HFF-Myc (cell line): ENCODE data around the gene OPHN1.

Source experiments
- DNase-seq: peaks from one replicate; pipeline ENCODE4 v3.0.0-alpha.2; 2011; ENCODE audit warnings: low read depth; ENCODE audit errors: extremely low read depth
- H3K4me3 ChIP-seq: replicated peaks from 2 replicates; pipeline ENCODE4 v1.5.1; 2011; ENCODE audit warnings: low read depth, mild to moderate bottlenecking, control low read depth, low read length
- TF ChIP-seq, protein P1 (sequence below): IDR thresholded peaks from 2 replicates; pipeline ENCODE4 v1.5.1; 2012; ENCODE audit warnings: mild to moderate bottlenecking, low read depth, low read length, control low read depth; ENCODE audit errors: missing control alignments

Gene OPHN1

DNA sequence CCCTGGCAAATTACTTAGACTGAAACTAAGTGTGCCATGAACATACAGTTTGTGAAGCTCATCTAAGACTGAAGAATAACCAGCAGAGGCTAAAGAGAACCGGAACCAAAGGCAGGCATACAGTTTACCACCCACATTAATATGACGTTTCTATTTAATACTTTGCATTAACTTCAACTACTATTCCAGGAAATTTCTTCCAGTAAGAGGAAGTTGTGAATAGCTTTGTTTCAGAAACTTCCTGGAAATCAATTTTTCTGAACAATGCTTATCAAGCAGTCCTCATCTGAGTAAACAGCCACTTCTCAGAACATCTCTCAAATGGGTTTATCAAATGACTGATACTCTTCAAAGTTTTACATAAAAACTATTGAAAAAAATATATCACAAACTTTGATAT, 252.7 kb downstream of the OPHN1 start:
- TF ChIP-seq, protein P1, sequence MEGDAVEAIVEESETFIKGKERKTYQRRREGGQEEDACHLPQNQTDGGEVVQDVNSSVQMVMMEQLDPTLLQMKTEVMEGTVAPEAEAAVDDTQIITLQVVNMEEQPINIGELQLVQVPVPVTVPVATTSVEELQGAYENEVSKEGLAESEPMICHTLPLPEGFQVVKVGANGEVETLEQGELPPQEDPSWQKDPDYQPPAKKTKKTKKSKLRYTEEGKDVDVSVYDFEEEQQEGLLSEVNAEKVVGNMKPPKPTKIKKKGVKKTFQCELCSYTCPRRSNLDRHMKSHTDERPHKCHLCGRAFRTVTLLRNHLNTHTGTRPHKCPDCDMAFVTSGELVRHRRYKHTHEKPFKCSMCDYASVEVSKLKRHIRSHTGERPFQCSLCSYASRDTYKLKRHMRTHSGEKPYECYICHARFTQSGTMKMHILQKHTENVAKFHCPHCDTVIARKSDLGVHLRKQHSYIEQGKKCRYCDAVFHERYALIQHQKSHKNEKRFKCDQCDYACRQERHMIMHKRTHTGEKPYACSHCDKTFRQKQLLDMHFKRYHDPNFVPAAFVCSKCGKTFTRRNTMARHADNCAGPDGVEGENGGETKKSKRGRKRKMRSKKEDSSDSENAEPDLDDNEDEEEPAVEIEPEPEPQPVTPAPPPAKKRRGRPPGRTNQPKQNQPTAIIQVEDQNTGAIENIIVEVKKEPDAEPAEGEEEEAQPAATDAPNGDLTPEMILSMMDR: no peak
- DNase-seq: no peak
- no peak overlapping the region for H3K4me3 ChIP-seq

DNA sequence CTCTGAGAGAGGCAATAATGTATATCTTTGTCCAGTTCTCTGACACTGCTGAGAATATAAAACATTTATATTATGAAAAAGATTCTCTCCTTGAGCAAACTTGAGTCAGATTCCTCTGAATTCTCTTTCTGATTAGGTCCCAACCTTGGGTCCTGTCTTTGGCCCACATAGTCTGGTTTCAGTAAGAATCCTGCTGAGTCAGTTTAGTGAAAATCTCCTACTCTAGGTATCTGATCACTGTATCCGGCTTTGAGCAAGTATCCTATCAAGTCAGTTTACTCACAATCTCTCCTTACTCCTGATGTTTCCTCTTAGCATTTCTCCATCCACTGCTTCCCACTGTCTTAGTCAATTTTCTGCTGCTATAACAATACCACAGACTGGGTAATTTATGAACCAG, 253.9 kb downstream of the OPHN1 start:
- no peak for DNase-seq
- TF ChIP-seq, protein P1: no peak

DNA sequence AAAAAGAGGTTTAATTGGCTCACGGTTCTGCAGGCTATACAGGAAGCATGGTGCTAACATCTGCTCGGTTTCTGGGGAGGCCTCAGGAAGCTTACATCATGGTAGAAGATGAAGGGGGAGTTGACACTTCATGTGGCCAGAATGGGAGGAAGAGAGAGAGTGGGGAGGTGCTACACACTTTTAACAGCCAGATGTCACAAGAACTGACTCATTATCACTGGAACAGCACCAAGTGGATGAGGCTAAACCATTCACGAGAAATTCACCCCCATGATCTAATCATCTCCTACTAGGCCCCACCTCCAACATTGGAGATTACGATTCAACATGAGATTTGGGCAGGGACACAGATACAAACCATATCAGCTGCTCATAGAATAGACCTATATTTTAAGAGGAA, 255.8 kb downstream of the OPHN1 start:
- no peak for DNase-seq
- no peak overlapping the region for H3K4me3 ChIP-seq
- TF ChIP-seq, protein P1: no peak

More for the DNA sequence above, 253.9 kb downstream of the OPHN1 start:
- no peak overlapping the region for H3K4me3 ChIP-seq

DNA sequence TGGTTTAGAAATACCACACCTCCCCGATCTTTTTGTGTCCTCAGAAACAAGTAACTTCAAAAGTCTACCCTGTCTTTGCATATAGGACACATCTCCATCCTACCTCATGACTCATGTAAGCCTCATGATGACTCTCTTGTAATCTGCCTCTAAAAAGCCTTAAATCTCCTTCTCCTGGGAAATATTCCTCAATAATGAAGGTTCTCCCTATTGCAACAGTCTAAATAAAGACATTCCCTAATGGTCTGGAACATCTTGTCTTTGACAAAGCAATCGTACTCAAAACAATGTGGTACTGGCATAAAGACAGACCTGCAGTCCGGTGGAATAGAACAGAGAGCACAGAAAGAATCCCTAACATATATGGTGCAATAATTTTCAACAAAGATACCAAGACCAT, 257.7 kb downstream of the OPHN1 start:
- TF ChIP-seq, protein P1: no peak
- no peak for DNase-seq
- no peak overlapping the region for H3K4me3 ChIP-seq

DNA sequence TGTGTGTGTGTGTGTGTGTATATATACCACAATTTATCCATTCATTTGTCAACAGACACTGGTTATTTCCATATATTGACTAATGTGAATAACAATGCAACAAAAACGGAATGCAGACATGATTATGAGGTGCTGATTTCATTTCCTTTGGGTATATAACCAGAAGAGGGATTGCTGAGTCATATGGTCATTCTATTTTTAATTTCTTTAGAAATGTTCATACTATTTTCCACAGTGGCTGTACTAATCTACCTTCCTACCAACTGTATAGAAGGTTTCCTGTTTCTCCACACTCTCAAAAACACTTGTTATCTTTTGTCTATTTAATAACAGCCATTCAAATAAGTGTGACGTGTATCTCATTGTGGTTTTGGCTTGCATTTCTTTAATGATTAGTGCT, 269.9 kb downstream of the OPHN1 start:
- H3K4me3 ChIP-seq: no peak overlapping the region
- no peak for DNase-seq
- TF ChIP-seq, protein P1: no peak

DNA sequence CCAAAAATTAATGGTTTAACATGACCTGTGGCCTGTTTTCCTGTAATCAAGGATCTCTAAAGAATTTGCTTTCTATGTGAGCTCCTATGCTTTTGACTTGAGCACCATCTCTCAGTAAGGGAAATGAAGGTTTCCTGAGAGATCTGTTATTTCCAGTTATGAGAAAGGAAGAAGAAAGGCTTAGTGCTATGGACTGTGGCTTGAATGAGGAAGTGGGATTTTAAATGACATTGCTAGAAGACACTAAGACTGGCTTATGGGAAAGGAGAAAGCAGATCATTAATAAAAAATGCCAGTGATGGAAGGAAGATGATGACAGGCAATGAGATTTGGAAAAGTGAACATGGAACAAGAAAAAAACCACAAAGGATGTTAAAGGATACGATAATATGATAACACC, 285.4 kb downstream of the OPHN1 start:
- no peak for DNase-seq
- H3K4me3 ChIP-seq: no peak overlapping the region
- TF ChIP-seq, protein P1: no peak

DNA sequence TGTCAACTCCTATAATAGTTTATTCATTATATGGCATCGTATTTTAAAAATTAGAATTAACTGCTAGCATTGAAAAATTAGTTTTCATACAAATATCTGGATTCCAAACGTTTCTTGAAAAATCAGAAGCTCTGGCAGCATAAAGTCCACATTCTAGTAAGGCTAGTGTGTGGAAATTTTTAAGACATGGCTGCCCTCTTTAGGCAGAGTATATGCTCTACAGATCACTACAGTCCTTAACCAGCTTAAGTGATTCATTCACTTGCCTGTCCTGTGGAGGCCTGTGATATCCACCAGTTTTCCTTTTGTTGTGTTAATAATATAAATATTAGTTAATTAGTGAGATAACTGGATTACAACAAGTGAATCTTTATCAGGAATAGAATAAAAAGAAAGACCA, 287.2 kb downstream of the OPHN1 start:
- peak; percentile 5 for DNase-seq
- TF ChIP-seq, protein P1: peak; percentile 22
- no peak overlapping the region for H3K4me3 ChIP-seq
